ENCODE data around the gene UBR4. TPM values are rescaled to one million over a fixed set of nuclear protein-coding genes. Genes with fewer than 3 reads are reported as not detected.

Gene UBR4
- polyA plus RNA-seq, 1 donor from 2014 or later: 49.7 TPM

- peaks cover 7% of the 10 kb centered on the region for H3K36me3 ChIP-seq (ENCODE audit: insufficient read depth, low read length)
- TF ChIP-seq, protein P1, sequence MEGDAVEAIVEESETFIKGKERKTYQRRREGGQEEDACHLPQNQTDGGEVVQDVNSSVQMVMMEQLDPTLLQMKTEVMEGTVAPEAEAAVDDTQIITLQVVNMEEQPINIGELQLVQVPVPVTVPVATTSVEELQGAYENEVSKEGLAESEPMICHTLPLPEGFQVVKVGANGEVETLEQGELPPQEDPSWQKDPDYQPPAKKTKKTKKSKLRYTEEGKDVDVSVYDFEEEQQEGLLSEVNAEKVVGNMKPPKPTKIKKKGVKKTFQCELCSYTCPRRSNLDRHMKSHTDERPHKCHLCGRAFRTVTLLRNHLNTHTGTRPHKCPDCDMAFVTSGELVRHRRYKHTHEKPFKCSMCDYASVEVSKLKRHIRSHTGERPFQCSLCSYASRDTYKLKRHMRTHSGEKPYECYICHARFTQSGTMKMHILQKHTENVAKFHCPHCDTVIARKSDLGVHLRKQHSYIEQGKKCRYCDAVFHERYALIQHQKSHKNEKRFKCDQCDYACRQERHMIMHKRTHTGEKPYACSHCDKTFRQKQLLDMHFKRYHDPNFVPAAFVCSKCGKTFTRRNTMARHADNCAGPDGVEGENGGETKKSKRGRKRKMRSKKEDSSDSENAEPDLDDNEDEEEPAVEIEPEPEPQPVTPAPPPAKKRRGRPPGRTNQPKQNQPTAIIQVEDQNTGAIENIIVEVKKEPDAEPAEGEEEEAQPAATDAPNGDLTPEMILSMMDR (IDR thresholded peaks at IDR 0.05; ENCODE audit: poor library complexity, severe bottlenecking): no peak
- no peak for TF ChIP-seq SMC3 (conservative IDR thresholded peaks at IDR 0.05; ENCODE audit: poor library complexity)
- no peak for TF ChIP-seq RAD21 (conservative IDR thresholded peaks at IDR 0.05)
- TF ChIP-seq TAF1 (IDR thresholded peaks at IDR 0.05; ENCODE audit: low read depth): no peak
- no peak for TF ChIP-seq MXI1 (conservative IDR thresholded peaks at IDR 0.05; ENCODE audit: poor library complexity, severe bottlenecking)
- no peak for TF ChIP-seq POLR2AphosphoS5 (IDR thresholded peaks at IDR 0.05)
- TF ChIP-seq REST (IDR thresholded peaks at IDR 0.05; ENCODE audit: borderline replicate concordance): no peak
- TF ChIP-seq EZH2 (IDR thresholded peaks at IDR 0.05; ENCODE audit: borderline replicate concordance, insufficient read depth, low read length, poor library complexity, severe bottlenecking): no peak
- no peak for TF ChIP-seq EP300 (conservative IDR thresholded peaks at IDR 0.05; ENCODE audit: poor library complexity, severe bottlenecking)
Measured at GRCh38 chr1:19087017-19087736, 122.9 kb downstream of the UBR4 start.

DNA sequence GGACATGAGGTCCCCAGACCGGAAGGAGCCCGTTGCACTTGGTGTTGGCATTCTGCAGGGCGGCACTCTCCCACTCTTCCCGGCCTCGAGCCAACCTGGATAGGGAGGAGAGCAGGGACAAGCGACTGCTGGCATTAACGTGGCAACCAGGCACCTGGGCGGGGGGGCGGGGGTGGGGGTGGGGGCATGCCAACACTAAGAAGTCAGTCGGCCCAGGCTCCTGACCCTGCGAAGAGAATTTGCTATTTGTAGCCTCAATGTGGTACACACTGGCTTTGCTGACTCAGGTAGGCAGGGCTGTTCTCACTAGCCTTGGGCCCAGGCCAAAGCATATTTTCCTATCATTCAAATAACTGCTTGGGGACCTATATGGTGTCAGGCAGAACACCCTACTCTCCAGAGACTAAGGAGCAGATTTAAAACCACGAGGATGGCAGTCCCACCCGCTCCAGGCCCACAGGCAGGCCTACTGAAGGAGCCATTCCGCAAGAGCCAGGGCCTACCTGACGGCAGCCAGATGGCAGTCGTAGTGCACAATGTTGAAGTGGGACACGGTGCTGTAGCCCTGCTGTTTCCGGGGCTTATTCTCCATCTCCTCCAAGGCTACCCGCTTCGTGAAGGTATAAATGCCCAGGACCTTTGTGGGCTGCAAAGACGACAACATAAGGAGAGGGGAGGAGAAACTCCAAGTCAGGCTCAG, 123.7 kb downstream of the UBR4 start:
- no peaks in the 10 kb centered on the region for H3K27me3 ChIP-seq (ENCODE audit: insufficient read depth, low read depth, low read length)
- H2AFZ ChIP-seq (ENCODE audit: low read depth, low read length): no peak overlapping the region
- H3K4me2 ChIP-seq (ENCODE audit: low read length): no peak overlapping the region
- H3K9me3 ChIP-seq (ENCODE audit: low read length): no peaks in the 10 kb centered on the region
- no peaks in the 10 kb centered on the region for H3F3A ChIP-seq (ENCODE audit: insufficient read depth, low read length, poor library complexity, severe bottlenecking)
- H3K4me3 ChIP-seq (ENCODE audit: low read length): no peak overlapping the region
- no peaks in the 10 kb centered on the region for H4K20me1 ChIP-seq (ENCODE audit: insufficient read depth)
- H3K9me2 ChIP-seq (ENCODE audit: insufficient read depth, low read length): no peaks in the 10 kb centered on the region
- no peak overlapping the region for H3K9ac ChIP-seq (ENCODE audit: low read length)
- H3K27ac ChIP-seq (ENCODE audit: low read length): no peak overlapping the region
- TF ChIP-seq EZH2 (IDR thresholded peaks at IDR 0.05; ENCODE audit: borderline replicate concordance, insufficient read depth, low read length, poor library complexity, severe bottlenecking) (no peak), TAF1 (IDR thresholded peaks at IDR 0.05; ENCODE audit: low read depth) (no peak), MXI1 (conservative IDR thresholded peaks at IDR 0.05; ENCODE audit: poor library complexity, severe bottlenecking) (no peak), POLR2AphosphoS5 (IDR thresholded peaks at IDR 0.05) (no peak), SMC3 (conservative IDR thresholded peaks at IDR 0.05; ENCODE audit: poor library complexity) (no peak), EP300 (conservative IDR thresholded peaks at IDR 0.05; ENCODE audit: poor library complexity, severe bottlenecking) (no peak), RAD21 (conservative IDR thresholded peaks at IDR 0.05) (no peak), REST (IDR thresholded peaks at IDR 0.05; ENCODE audit: borderline replicate concordance) (no peak)
- TF ChIP-seq, protein P1 (IDR thresholded peaks at IDR 0.05; ENCODE audit: poor library complexity, severe bottlenecking): no peak
- H3K36me3 ChIP-seq (ENCODE audit: insufficient read depth, low read length): peaks cover 7% of the 10 kb centered on the region
- H3K79me2 ChIP-seq (replicated peaks; ENCODE audit: insufficient read depth, low read length): no peaks in the 10 kb centered on the region

More at GRCh38 chr1:19087017-19087736, 122.9 kb downstream of the UBR4 start:
- Histone ChIP-seq H4K20me1 (ENCODE audit: insufficient read depth) (no peaks in the 10 kb centered on the region), H3K4me2 (ENCODE audit: low read length) (no peak overlapping the region), H2AFZ (ENCODE audit: low read depth, low read length) (no peak overlapping the region), H3K4me3 (ENCODE audit: low read length) (no peak overlapping the region), H3F3A (ENCODE audit: insufficient read depth, low read length, poor library complexity, severe bottlenecking) (no peaks in the 10 kb centered on the region), H3K27ac (ENCODE audit: low read length) (no peak overlapping the region), H3K9ac (ENCODE audit: low read length) (no peak overlapping the region), H3K27me3 (ENCODE audit: insufficient read depth, low read depth, low read length) (no peaks in the 10 kb centered on the region), H3K9me2 (ENCODE audit: insufficient read depth, low read length) (no peaks in the 10 kb centered on the region), H3K79me2 (replicated peaks; ENCODE audit: insufficient read depth, low read length) (no peaks in the 10 kb centered on the region), H3K9me3 (ENCODE audit: low read length) (no peaks in the 10 kb centered on the region)
